ENCODE results near the gene FANCG.

FANCG gene

GRCh38 chr9:35079426-35080341 lies at the start of gene FANCG:
Gene FANCG (minus strand): TSS chr9:35079942. CDS start chr9:35079524, 418 bp downstream.
- peak; percentile 79 to 82 for DNase-seq (ENCODE audit: extremely low read depth in 1 of 2, low read depth in 1 of 2)

DNA sequence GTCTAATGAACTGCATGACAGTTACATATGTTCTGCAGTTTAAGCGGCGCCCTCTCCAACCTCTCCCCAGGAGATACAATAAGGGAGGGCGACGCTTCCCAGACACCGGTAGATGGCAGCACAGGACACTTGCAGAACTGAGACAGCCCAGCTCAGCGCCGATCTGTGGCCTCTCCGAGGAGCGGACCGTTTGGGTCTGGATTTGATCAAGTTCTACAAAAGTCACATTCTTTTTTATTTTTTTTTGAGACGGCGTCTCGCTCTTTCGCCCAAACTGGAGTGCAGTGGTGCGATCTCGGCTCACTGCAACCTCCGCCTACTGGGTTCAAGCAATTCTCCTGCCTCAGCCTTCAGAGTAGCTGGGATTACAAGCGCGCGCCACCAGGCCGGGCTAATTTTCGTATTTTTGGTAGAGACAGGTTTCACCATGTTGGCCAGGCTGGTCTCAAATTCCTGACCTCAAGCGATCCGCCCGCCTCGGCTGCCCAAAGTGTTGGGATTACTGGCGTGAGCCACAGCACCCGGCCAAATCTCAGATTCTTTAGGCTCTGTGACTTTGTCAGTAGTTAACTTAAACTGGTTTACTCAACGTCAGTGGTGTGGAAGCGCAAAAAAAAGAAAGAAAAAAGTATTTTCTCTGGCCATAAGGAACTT lies 37.3 kb upstream of the FANCG start:
- peak; percentile 59 to 80 for DNase-seq (ENCODE audit: extremely low read depth in 1 of 2, low read depth in 1 of 2)

GRCh38 chr9:35116539-35116897 lies 36.8 kb upstream of the FANCG start:
- no peak for DNase-seq (ENCODE audit: extremely low read depth in 1 of 2, low read depth in 1 of 2)

GRCh38 chr9:35115680-35116538 lies 36.2 kb upstream of the FANCG start, which contains the start of gene ATOSB:
Gene ATOSB (minus strand): TSS chr9:35115862. CDS start chr9:35108274, 7,588 bp downstream.
- peak; percentile 84 to 94 for DNase-seq (ENCODE audit: extremely low read depth in 1 of 2, low read depth in 1 of 2)

GRCh38 chr9:35114840-35115628 lies 35.3 kb upstream of the FANCG start:
- DNase-seq (ENCODE audit: extremely low read depth in 1 of 2, low read depth in 1 of 2) = no peak

DNA sequence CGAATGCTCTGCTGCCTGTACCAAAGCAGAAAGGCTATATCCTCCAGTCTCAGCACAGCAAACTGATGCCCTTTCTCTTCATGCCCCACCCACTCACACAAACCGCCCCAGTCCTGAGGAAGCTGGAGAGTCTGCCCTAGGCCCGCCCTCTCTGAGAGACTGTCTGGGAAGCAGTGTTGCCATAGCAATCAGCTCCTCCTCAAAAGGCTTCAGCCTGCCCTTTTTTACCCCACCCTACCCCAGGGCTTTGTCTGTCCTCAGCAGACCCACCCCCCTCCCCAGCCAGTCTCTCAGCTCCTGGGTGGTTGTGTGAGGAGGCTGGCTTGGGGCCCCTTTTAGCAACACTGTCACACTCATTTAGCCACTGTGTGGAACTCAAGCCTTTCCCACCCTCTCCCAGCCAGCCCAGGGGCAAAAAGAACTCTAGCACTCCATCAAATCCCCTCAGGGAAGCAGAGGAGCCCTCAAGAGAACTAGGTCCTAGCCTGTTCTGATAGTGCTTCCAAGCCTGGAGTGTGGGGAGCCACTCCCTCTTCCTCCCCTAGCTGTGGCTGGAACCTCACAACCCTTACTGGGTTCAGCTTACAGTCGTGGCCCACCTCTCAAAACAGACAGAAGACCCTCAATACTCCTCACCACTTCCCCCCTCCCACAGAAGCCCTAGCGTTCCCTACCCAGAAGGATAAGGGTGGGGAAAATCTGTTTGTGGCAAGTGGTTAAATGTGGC lies 34.5 kb upstream of the FANCG start:
- DNase-seq (ENCODE audit: extremely low read depth in 1 of 2, low read depth in 1 of 2) = peak in 1 of 2 donors; percentile 72

DNA sequence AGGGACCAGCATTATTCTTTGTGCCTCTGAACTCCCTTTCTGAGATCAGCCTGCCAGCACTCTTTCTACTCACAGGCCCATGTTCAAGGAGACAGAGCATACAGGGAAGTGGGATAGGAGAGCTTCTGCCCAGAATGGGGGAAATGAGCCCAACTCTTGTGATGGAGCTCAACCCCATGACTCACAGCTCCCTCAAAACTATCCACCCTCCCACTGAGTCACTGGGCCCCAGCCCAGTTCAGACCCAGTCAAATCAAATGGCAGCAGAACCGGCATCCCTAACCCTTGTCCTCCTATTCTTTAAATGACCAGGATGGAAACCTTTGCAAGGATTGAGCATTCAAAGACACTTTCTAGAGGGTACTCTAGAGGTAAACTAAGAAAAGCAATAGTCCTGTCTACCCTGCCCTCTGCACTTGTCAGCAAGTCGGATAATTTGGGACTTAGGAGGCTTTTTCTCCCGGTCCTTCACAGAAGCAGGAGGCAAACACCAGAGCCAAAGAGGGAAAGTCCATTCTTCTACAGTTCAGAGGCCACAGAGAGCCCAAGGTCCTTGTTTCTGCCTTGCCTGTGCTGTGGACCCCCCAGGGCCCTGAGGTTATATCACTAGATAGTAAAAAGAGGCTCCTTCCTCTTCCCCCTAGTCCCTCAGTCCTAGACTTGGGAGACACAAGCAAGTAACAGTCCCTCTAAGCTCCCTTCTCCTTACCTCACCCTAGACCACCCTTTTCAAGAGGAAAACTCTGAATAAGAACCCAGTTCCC lies 32.7 kb upstream of the FANCG start:
- DNase-seq (ENCODE audit: extremely low read depth in 1 of 2, low read depth in 1 of 2) = no peak

- peak; percentile 90 to 96 for DNase-seq (ENCODE audit: extremely low read depth in 1 of 2, low read depth in 1 of 2)
Observed at GRCh38 chr9:35111001-35111933, 31.5 kb upstream of the FANCG start.

GRCh38 chr9:35110327-35110761 lies 30.6 kb upstream of the FANCG start:
- no peak for DNase-seq (ENCODE audit: extremely low read depth in 1 of 2, low read depth in 1 of 2)

GRCh38 chr9:35108946-35109575 lies 29.3 kb upstream of the FANCG start:
- DNase-seq (ENCODE audit: extremely low read depth in 1 of 2, low read depth in 1 of 2) = no peak

GRCh38 chr9:35108461-35108860 lies 28.7 kb upstream of the FANCG start:
- DNase-seq (ENCODE audit: extremely low read depth in 1 of 2, low read depth in 1 of 2) = no peak

DNA sequence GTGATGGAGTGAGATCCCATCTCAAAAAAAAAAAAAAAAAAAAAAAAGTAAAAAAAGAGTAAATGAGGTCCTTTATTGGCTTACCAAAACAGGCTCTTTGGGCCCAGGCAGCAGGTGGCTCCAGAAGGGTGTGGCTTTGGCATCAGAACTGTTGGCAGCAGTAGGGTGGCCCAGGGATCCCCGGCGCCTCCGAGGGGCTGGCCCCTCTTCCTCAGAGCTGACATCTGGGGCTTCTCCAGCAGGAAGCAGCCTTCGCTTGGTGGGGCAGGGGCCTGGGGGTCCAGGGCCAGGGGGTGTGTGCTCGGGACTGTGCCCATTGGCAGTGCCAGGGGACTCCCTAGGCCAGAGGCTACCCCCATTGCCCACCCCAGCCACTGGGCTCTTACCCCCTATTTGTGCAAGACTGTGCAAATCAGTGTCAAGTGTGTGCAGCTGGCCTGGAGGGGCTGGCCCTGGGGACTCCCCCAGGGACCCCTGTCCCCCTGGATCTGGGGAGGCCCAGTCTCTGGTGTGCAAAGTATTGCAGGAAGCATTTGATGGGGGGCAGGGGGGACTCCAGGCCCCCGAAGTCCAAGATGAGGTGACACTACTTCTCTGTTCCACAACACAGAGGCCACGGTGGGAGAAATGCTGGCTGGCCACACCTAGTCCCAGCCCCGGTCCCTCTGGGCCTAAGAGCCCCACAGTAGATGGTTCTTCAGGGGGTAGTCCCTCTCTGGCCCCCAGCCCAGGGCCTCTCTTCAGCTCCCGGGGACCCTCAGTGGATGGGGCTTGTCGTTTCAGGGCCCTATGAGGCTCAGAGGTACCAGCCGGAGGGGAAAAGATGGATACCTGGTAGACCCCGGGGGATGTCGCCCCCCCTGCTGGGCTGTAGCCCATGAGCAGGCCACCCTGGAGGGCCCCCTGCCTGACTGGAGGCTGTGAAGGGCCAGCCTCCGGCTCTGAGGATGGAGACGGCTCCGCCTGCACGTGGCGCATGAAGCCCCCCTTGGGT lies 27.9 kb upstream of the FANCG start:
- DNase-seq (ENCODE audit: extremely low read depth in 1 of 2, low read depth in 1 of 2) = no peak

GRCh38 chr9:35106343-35106730 lies 26.6 kb upstream of the FANCG start:
- no peak for DNase-seq (ENCODE audit: extremely low read depth in 1 of 2, low read depth in 1 of 2)

- no peak for DNase-seq (ENCODE audit: extremely low read depth in 1 of 2, low read depth in 1 of 2)
Observed at GRCh38 chr9:35105571-35106342, 26.0 kb upstream of the FANCG start.

GRCh38 chr9:35105126-35105525 lies 25.4 kb upstream of the FANCG start:
- DNase-seq (ENCODE audit: extremely low read depth in 1 of 2, low read depth in 1 of 2) = no peak

All from stimulated activated CD8-positive, alpha-beta memory T cell treated with anti-CD3 and anti-CD28 coated beads, Interleukin-7, amount 100 ng/mL, for 48 hours (primary cell).